ENCODE data around the gene MYZAP. TPM values are rescaled to one million over a fixed set of nuclear protein-coding genes. Genes with fewer than 3 reads are reported as not detected.

Gene MYZAP
- total and polyA plus RNA-seq, 7 donors = 2.0 to 24.8 (median 3.6) TPM

DNA sequence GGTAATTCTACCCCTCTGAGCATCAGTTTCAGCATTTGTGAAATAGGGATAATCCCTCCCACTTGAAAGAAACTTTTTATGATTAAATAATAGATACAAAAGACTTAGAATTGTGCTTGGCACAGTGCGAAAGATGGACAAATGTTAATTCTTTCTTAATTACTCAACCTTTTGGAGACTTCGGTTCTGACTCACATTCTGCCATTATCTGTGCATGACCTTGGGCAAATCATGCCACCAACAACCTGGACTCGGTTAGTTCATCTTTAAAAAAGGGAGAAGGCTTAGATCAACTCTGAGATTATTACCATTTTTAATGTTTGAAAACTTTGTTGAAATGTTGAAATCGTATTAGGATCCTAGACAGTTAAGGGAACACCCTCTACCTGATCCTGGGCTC lies 74.2 kb downstream of the MYZAP start:
- H3K4me3 ChIP-seq = no peak overlapping the region
- H3K27me3 ChIP-seq (ENCODE audit: insufficient read depth in 3 of 3, low read length in 2 of 3) = no peaks in the 10 kb centered on the region
- ATAC-seq (no peak), DNase-seq (no peak)
- 74 to 79% (median 77%) methylated on average over 4 of the region's 4 CpGs for WGBS, 3 donors
- no peaks in the 10 kb centered on the region for H3K36me3 ChIP-seq (ENCODE audit: insufficient read depth in 1 of 2, low read depth in 1 of 2)
- H3K27ac ChIP-seq = no peak overlapping the region
- no peaks in the 10 kb centered on the region for H3K4me1 ChIP-seq
- no peaks in the 10 kb centered on the region for H3K9me3 ChIP-seq
- intact Hi-C loops (cut with DNase I) = no loop called here
- TF ChIP-seq, protein P1, sequence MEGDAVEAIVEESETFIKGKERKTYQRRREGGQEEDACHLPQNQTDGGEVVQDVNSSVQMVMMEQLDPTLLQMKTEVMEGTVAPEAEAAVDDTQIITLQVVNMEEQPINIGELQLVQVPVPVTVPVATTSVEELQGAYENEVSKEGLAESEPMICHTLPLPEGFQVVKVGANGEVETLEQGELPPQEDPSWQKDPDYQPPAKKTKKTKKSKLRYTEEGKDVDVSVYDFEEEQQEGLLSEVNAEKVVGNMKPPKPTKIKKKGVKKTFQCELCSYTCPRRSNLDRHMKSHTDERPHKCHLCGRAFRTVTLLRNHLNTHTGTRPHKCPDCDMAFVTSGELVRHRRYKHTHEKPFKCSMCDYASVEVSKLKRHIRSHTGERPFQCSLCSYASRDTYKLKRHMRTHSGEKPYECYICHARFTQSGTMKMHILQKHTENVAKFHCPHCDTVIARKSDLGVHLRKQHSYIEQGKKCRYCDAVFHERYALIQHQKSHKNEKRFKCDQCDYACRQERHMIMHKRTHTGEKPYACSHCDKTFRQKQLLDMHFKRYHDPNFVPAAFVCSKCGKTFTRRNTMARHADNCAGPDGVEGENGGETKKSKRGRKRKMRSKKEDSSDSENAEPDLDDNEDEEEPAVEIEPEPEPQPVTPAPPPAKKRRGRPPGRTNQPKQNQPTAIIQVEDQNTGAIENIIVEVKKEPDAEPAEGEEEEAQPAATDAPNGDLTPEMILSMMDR (IDR thresholded peaks at IDR 0.05) = no peak

DNA sequence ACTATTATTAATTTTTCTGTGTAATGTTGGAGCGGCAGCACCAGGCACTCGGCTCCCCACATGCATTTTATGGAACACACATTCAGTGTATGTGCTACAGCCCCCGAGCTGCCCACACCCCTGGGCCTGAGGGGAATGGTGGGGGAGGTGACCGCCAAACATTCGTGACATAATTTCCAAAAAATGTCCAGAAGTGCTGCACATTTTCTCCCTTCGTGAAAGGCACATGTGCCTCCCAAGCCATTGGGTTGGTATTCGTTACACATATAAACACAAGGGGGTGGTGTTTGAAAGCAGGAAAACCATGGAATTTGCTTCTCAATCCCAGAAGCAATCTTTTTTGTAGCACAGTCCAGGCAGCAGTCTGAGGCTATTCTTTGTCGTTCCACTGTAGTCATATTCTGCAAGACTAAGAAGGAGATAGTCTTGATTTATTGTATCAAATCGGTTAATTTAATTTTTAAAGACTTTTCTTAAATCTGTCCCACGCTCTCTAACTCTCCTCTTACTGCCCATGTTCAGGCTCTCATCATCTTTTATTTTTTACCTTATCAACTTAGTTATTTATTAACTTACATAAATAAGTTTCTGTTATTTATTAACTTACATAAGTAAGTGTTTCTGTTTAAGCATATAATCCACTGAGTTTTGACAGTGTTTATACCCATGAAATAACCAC lies 75.6 kb downstream of the MYZAP start:
- Histone ChIP-seq H3K4me3 (no peak overlapping the region), H3K9me3 (no peaks in the 10 kb centered on the region), H3K27ac (no peak overlapping the region), H3K27me3 (ENCODE audit: insufficient read depth in 3 of 3, low read length in 2 of 3) (no peaks in the 10 kb centered on the region), H3K36me3 (ENCODE audit: insufficient read depth in 1 of 2, low read depth in 1 of 2) (no peaks in the 10 kb centered on the region), H3K4me1 (no peaks in the 10 kb centered on the region)
- TF ChIP-seq, protein P1 (IDR thresholded peaks at IDR 0.05) = peak; percentile 34
- WGBS, 3 donors = 30 to 37% (median 33%) methylated on average over 10 of the region's 10 CpGs
- ATAC-seq = no peak
- DNase-seq = no peak
- intact Hi-C loops (cut with DNase I) = no loop called here

DNA sequence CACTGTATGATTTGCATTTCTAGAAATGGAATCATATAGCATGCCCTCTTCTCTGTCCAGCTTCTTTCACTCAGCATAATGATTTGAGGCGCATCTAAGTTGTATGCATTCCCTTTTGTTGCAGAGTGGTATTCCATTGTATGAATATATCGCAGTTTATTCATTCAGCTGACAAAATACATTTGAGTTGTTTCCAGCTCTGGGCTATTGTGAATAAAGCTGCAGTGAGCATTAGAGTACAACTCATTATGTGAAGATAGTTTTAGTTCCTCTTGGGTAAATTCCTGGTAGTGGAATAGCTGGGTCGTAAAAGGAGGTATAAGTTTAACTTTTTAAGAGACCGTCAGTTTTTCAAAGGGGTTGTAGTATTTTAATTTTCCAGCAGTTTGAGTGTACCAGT lies 76.3 kb downstream of the MYZAP start:
- WGBS, 3 donors = 77 to 83% (median 78%) methylated on average over 4 of the region's 4 CpGs
- Histone ChIP-seq H3K9me3 (no peaks in the 10 kb centered on the region), H3K36me3 (ENCODE audit: insufficient read depth in 1 of 2, low read depth in 1 of 2) (no peaks in the 10 kb centered on the region), H3K27me3 (ENCODE audit: insufficient read depth in 3 of 3, low read length in 2 of 3) (no peaks in the 10 kb centered on the region), H3K4me3 (no peak overlapping the region), H3K4me1 (no peaks in the 10 kb centered on the region), H3K27ac (no peak overlapping the region)
- TF ChIP-seq, protein P1 (IDR thresholded peaks at IDR 0.05) = no peak
- DNase-seq = no peak
- intact Hi-C loops (cut with DNase I) = no loop called here
- ATAC-seq = no peak

DNA sequence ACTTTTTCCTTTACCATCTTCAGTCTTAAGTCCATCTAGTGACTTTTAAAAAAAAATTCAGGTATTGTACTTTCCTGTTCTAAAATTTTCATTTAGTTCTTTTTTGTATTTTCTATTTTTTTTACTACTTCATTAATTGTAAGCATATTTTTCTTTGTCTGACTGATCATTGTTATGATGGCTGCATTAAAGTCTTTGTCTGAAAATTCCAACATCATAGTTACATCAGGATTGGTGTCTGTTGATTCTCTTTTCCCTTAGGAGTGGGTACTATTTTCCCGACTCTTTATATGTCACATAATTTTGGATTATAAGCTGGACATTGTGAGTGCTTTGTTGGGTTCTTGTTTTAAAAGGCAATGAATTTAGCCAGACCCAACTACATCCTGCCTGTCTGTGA lies 79.9 kb downstream of the MYZAP start:
- Histone ChIP-seq H3K27me3 (ENCODE audit: insufficient read depth in 3 of 3, low read length in 2 of 3) (no peaks in the 10 kb centered on the region), H3K36me3 (ENCODE audit: insufficient read depth in 1 of 2, low read depth in 1 of 2) (no peaks in the 10 kb centered on the region), H3K27ac (no peak overlapping the region), H3K4me1 (no peaks in the 10 kb centered on the region), H3K9me3 (no peaks in the 10 kb centered on the region), H3K4me3 (no peak overlapping the region)
- intact Hi-C loops (cut with DNase I) = loop anchor here in 1 of 2 donors (10.0 kb wide), 1 partner anchor 193 kb away; no protein-coding TSS in a partner anchor
- TF ChIP-seq, protein P1 (IDR thresholded peaks at IDR 0.05) = no peak
- ATAC-seq = no peak
- 0% methylated on average over 1 of the region's 1 CpG for WGBS, 3 donors
- DNase-seq = no peak
